Esophagus mucosa (tissue), 1 donor: ENCODE data around the gene TTC7B. TPM values are rescaled to one million over a fixed set of nuclear protein-coding genes. Genes with fewer than 3 reads are reported as not detected.

ENCODE experiments used
- ATAC-seq: fragments of 200-7000 bp; cut with Tn5 transposase; one replicate; pipeline ENCODE4 v1.9.1; 2020
- total RNA-seq: library from RNA; stranded (reverse); gene quantifications from one replicate; pipeline ENCODE4 v1.2.4, GENCODE V29; 2023
- donor health status: DM: yes; HTN: yes; CAD: no.

TTC7B gene
- total RNA-seq, 1 donor from 2014 or later = 9.9 TPM

DNA sequence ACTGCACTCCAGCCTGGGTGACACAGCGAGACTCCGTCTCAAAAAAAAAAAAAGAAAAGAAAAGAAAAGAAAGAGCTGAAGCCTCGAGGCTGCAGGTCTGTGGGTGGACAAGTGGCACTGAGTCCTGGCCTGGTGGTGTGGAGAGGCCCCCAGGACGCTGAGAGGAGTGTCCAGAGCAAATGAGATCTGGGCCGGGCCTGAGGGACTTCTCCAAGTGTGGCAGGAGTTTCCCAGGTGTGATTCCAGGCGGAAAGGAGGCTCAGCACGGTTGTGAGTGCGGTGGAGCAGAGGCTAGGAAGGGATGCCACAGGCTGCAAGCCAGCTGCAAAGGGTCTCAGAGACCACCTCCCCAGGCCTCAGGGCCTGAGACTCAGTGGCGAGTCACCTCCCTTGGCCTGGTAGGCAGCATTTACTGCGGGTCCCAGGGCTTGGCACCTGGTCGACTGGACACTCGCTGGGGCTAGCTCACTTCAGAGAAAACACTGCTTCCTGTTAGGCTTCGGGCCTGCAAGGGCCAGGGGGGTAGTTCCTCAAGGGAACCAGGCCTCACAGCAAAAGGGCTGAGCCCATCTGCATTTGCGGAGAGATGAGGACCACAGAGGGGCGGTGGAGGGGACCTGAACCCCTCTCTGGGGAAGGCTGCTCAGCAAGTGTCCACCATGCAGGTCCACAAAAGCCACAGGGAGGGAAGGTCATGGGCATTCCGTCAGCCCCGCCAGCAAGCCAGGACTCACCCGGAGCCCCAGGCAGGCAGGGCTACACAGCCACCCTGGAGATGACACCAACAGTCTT, 11.7 kb downstream of the TTC7B start:
- no peak for ATAC-seq

GRCh38 chr14:90803249-90803648, 13.0 kb downstream of the TTC7B start:
- no peak for ATAC-seq

GRCh38 chr14:90799420-90799819, 16.8 kb downstream of the TTC7B start:
- ATAC-seq = no peak

- peak; percentile 97 for ATAC-seq
These were observed 18.3 kb downstream of the TTC7B start for GRCh38 chr14:90797919-90798318.

DNA sequence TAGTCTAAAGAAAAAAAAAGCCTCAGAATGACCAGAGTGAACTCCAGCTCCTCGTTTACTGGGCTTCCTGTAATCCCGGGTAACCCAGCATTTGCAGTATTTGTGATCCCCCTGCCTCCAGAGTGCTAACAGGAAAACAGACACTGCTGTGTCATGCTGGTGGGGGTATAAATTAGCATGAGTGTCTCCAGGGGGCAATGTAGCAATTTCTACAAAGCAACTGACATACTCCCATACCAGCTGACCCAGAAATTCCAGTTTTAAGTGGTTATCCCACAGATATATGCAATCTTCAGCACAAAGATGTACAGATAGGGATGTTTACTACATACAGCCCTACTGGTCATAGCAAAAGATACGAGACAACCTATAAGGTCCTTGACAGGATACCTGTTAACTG, 18.8 kb downstream of the TTC7B start:
- peak; percentile 20 for ATAC-seq

DNA sequence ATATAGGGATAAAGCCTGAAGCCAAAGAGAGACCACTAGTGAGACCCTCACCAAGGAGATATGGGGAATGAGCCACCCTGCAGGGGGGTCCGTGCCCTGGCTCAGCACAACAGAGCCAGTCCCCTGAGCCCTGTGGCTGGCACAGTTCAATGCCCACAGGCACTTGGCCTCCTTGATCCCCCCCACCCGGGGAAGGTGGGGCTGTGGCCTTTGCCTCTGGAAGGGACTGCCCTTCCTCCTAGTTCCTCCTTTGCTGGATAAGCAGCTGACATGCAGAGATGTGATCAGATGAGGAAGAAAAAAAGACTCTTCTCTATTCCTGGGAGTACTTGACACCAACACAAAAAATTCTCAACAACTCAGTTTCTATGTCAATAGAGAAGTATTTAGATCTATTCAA, 19.9 kb downstream of the TTC7B start:
- ATAC-seq = no peak

GRCh38 chr14:90795744-90796143, 20.5 kb downstream of the TTC7B start:
- ATAC-seq = peak; percentile 70

DNA sequence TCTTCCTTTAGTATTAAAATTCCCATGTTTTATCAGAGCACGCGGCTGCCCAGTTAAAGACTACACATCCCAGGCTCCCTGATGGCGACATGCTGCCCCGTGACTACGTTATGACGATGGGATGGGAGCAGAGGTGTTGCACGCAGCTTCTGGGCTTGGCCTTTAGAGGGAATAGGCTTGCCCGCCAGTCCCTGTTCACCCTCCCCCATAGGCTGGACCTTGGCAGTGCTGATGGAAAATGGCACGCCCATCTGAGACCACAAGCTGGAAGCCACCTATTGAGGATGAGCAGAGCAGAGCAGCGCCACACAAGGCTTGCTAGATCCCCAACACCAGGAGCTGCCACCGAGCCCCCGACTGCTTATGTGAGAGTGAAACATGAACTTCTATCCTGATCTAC, 24.7 kb downstream of the TTC7B start:
- ATAC-seq = no peak

- no peak for ATAC-seq
These were observed 28.2 kb downstream of the TTC7B start for GRCh38 chr14:90788031-90788430.

- peak; percentile 20 for ATAC-seq
These were observed 30.3 kb downstream of the TTC7B start for GRCh38 chr14:90785876-90786450.

- ATAC-seq = no peak
These were observed 30.8 kb downstream of the TTC7B start for GRCh38 chr14:90785471-90785870.

- ATAC-seq = no peak
These were observed 31.5 kb downstream of the TTC7B start for GRCh38 chr14:90784621-90785270.

- no peak for ATAC-seq
These were observed 32.9 kb downstream of the TTC7B start for GRCh38 chr14:90783344-90783743.

- no peak for ATAC-seq
These were observed 33.3 kb downstream of the TTC7B start for GRCh38 chr14:90782892-90783291.

DNA sequence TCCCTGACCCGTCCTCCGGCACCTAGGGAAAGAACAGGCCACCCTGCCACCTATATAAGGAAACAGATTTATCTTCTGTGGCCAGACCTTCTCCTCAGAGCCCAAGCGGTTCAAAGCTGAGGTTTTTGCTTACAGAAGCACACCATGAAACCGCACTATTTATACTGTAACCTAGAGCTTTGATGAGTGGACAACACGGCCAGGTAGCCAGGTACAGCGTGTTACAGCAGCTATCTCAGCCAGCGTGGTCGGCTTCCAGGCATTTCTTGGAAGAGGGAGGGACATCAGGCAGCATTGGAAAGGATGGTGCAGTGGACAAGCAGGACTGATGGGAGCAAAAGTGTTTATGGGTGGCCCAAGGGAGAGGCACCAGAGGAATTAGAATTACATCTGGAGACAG, 34.4 kb downstream of the TTC7B start:
- ATAC-seq = peak; percentile 24

DNA sequence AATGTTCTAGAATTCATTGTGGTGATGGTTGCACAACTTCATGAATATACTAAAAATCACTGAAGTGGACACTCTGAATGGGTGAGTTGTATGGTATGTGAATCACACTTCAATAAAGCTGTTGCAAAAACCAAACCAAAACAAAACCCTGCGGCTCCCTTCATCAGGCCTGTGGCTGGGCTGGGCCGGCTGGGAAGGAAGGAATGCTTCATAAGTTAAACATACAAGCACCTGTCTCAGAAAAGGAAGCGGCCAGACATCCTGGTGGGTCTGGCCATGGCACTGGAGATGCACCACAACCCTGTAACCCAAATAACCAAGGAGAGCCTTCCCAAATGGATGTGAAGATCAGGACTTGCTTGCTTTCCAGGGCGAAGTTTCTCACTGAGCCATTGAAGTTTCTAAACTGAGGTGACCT, 34.9 kb downstream of the TTC7B start:
- ATAC-seq = peak; percentile 60

DNA sequence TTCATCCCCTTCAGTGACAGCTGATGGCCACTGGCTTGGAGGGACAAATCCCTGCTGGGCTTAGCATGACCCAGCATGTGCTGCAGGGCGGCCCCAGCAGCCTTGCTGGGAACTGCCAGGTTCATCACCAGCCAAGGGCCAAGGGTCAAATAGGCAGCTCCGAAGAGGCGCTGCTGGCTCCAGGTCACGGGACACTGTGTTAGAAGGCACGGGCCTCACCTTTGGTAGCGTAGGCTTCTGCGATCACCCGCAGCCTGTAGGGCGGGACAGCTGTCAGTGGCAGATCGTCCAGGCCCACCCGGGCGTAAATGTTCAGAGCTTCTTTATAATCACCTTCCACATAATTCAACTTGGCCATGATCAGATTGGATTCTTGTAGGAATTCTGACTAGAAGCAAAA, 35.7 kb downstream of the TTC7B start:
- ATAC-seq = no peak

DNA sequence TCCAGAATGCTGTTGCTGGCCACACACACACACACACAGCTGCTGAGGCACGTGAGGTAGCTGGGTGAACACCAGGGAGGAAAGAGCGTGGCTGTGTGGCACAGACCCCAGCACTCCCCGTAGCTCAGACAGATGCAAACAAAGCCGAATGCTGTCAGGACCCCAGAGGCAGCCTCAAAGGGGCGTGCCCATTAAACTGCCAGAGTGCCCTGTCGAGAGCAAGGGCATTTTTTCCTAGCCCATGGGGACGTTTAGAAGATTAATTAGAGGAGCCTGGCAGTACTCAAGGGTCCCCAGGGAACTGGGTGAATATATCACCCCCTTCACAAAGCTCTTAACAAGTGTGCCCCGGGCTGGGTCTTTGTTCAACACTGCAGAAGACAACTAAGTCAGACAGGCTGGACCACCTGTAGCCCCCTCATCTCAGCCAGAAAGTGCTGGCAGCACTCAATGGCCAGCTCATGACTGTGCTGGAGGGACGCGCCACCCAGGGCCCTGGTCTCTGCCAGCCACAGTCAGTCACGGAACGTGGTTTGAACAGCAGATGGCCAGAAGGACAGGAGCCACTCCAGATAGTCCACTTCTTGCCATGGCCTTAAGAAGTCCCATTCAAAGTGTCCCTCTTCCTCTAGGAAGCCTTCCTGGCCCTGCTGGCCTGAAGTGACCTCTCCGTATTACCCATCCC, 37.5 kb downstream of the TTC7B start:
- no peak for ATAC-seq

DNA sequence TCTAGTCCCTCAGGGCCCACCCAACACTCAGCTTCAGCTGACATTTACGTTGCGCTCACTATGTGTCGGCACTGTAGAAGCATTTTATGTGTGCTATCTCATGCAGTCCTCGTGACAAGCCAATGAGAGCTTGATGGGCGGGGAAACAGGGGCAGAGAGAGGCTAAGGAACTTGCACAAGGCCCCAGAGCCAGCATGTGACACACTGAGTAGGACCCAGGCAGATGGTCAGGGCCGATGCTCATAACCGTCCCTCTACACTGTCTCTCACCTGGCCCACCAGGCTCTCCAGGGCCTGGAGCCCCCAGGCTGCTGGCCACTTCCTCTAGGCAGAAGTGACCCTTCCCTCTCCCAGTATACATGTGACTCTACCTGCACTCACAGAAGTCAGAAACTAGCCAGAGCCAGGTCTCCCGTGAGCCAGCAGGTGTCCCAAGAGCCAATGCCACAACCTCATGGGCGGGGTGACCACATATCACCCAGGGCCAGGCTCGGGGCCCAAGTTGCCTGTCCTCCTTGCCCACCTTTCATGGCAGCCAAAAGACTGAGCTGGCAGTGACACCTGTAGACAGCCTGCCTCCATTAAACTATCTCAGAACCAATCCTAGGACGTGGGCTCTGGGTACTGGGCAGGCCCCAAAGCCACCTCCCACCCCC, 38.3 kb downstream of the TTC7B start:
- no peak for ATAC-seq

DNA sequence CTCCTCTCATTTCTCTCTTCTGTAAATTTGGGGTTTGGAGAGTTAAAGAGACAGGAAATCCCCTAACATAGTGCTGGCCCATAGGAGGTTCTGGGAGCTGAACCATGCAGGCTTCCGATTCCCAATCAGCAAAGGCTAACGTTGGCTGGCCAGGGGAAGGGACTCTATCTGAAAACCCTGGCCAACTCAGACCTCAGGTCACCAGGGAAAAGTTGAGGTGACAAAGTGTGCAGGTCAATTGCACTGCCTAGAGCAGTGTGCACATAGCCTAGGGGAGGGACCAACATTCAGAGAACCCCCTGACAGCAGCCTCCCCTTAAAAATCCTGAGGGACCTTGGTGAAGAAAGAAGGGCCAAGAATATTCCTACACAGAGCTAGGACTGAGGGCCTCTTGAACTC, 38.9 kb downstream of the TTC7B start:
- ATAC-seq = no peak

GRCh38 chr14:90775441-90775840, 40.8 kb downstream of the TTC7B start:
- ATAC-seq = no peak

DNA sequence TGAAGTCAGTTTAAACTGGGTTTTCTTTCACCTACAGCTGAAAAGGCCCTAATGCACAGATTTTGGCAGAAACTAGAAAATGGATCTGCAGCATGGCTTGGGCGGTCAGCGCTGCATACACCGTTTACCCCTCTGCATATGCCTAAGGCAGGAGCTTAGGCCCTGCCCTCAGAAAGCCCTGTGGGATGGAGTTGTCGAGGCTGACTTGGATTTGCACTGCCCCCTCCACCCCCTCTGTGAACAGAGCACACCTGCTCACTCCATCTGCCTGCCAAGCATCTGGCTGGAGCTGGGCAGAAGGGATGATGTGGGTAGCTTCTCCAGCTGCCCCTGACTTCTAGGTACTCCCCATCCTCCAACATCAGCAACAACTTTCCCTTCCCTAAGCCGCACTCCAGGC, 41.9 kb downstream of the TTC7B start:
- no peak for ATAC-seq

GRCh38 chr14:90773705-90774104, 42.5 kb downstream of the TTC7B start:
- no peak for ATAC-seq
